ENCODE results near the gene KRT85. TPM values are rescaled to one million over a fixed set of nuclear protein-coding genes. Genes with fewer than 3 reads are reported as not detected.

Gene KRT85
- total and polyA plus RNA-seq, 2 of the 13 experiments (the other 11 are each of a cell fraction or from before 2014, with no cell fraction given), result not detected

DNA sequence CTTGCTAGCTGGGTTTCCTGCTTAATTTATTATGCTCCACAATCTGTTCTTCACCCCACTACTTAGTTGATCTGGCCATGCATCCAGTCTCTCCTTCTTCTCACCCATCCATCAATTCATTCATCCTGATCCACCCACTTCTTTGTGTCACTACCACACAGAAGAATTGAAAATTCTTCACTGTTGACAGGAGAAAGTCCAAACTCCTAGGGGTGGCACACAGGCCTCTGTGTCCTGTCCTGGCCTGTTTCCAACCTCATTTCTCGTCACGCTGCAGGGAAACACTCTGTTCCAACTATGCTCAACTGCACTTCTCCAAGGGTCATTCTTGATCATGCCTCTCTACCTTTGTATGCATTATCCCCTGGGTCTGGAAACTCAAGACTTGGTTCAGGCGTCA is 35.4 kb downstream of the KRT85 start (continued):
- TF ChIP-seq MIER3 (CRISPR knock-in tag; IDR thresholded peaks at IDR 0.05; ENCODE audit: borderline replicate concordance) (no peak), ARNT (IDR thresholded peaks at IDR 0.05) (no peak)
- TF ChIP-seq, protein P1, sequence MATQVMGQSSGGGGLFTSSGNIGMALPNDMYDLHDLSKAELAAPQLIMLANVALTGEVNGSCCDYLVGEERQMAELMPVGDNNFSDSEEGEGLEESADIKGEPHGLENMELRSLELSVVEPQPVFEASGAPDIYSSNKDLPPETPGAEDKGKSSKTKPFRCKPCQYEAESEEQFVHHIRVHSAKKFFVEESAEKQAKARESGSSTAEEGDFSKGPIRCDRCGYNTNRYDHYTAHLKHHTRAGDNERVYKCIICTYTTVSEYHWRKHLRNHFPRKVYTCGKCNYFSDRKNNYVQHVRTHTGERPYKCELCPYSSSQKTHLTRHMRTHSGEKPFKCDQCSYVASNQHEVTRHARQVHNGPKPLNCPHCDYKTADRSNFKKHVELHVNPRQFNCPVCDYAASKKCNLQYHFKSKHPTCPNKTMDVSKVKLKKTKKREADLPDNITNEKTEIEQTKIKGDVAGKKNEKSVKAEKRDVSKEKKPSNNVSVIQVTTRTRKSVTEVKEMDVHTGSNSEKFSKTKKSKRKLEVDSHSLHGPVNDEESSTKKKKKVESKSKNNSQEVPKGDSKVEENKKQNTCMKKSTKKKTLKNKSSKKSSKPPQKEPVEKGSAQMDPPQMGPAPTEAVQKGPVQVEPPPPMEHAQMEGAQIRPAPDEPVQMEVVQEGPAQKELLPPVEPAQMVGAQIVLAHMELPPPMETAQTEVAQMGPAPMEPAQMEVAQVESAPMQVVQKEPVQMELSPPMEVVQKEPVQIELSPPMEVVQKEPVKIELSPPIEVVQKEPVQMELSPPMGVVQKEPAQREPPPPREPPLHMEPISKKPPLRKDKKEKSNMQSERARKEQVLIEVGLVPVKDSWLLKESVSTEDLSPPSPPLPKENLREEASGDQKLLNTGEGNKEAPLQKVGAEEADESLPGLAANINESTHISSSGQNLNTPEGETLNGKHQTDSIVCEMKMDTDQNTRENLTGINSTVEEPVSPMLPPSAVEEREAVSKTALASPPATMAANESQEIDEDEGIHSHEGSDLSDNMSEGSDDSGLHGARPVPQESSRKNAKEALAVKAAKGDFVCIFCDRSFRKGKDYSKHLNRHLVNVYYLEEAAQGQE (IDR thresholded peaks at IDR 0.05; ENCODE audit: borderline replicate concordance in 1 of 2, low read depth in 1 of 2, low read length in 2 of 2), result no peak

GRCh38 chr12:52331039-52331438 is 36.2 kb downstream of the KRT85 start:
- Histone ChIP-seq H3K9ac (ENCODE audit: insufficient read depth, low read depth, low read length) (no peak overlapping the region), H3K36me3 (replicated peaks in 1 of 2; ENCODE audit: control insufficient read depth in 1 of 2, insufficient read depth in 2 of 2, low read length in 2 of 2) (no peaks in the 10 kb centered on the region), H3K27me3 (ENCODE audit: control insufficient read depth in 1 of 2, insufficient read depth in 2 of 2, low read length in 2 of 2) (peaks cover 0 to 3% of the 10 kb centered on the region in 2 experiments; a peak in 1 of 5 replicates), H3K27ac (ENCODE audit: extremely low read length, insufficient read depth, low read length) (no peak overlapping the region), H3K9me3 (ENCODE audit: low read length) (no peaks in the 10 kb centered on the region), H3K4me2 (ENCODE audit: low read depth, low read length) (no peak overlapping the region), H4K20me1 (ENCODE audit: insufficient read depth, low read length) (no peaks in the 10 kb centered on the region), H3K4me3 (replicated peaks in 1 of 3; ENCODE audit: insufficient read depth in 1 of 3, low read depth in 2 of 3, low read length in 3 of 3) (no peak overlapping the region), H2AFZ (ENCODE audit: low read length) (no peak overlapping the region), H3K4me1 (ENCODE audit: insufficient read depth, low read length) (no peaks in the 10 kb centered on the region), H3K79me2 (ENCODE audit: insufficient read depth, low read length) (no peaks in the 10 kb centered on the region)
- WGBS (ENCODE audit: low lambda C conversion rate), result 0% methylated on average over 1 of the region's 1 CpG
- in situ Hi-C loops (cut with HindIII; ENCODE audit: extremely low pct_ligation_motif_present, low pct_unique_long_range_greater_than_20kb), result no loop called here
- ATAC-seq (no peak), DNase-seq (ENCODE audit: low spot score) (no peak), FAIRE-seq (no peak)
- ChIA-PET POLR2A (no interaction called here), CTCF (ENCODE audit: low intra/inter-chr PET ratio, low total read pairs) (no interaction called here)
- intact Hi-C loops (cut with micrococcal nuclease; ENCODE audit: unreplicated experiment), result no loop called here
- no TSS peak for BruUV-seq (replicated peaks)
- TF ChIP-seq ZNF562 (CRISPR knock-in tag; IDR thresholded peaks at IDR 0.05; ENCODE audit: borderline replicate concordance) (no peak), NFE2 (CRISPR knock-in tag; IDR thresholded peaks at IDR 0.05) (no peak), ZNF563 (CRISPR knock-in tag; IDR thresholded peaks at IDR 0.05) (no peak), THYN1 (CRISPR knock-in tag; IDR thresholded peaks at IDR 0.05; ENCODE audit: borderline replicate concordance, low read depth) (no peak), KLF9 (CRISPR knock-in tag; IDR thresholded peaks at IDR 0.05; ENCODE audit: low read depth) (no peak), ZNF235 (CRISPR knock-in tag; IDR thresholded peaks at IDR 0.05; ENCODE audit: borderline replicate concordance) (no peak), HOXA7 (CRISPR knock-in tag; IDR thresholded peaks at IDR 0.05) (no peak), SP1 (IDR thresholded peaks at IDR 0.05) (no peak), SP1 (CRISPR knock-in tag; IDR thresholded peaks at IDR 0.05) (no peak), TAF1 (CRISPR knock-in tag; IDR thresholded peaks at IDR 0.05) (no peak), EEA1 (CRISPR knock-in tag; IDR thresholded peaks at IDR 0.05; ENCODE audit: borderline replicate concordance) (no peak)
- TF ChIP-seq, protein P2, sequence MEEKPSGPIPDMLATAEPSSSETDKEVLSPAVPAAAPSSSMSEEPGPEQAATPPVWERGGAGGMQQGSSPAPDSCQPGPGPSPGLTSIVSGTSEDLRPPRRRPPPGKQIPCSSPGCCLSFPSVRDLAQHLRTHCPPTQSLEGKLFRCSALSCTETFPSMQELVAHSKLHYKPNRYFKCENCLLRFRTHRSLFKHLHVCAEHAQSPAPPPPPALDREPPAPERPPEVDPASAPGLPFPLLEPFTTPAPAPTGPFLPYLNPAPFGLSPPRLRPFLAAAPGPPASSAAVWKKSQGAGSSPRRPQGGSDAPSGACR (CRISPR knock-in tag; IDR thresholded peaks at IDR 0.05), result no peak
- TF ChIP-seq, protein P3, sequence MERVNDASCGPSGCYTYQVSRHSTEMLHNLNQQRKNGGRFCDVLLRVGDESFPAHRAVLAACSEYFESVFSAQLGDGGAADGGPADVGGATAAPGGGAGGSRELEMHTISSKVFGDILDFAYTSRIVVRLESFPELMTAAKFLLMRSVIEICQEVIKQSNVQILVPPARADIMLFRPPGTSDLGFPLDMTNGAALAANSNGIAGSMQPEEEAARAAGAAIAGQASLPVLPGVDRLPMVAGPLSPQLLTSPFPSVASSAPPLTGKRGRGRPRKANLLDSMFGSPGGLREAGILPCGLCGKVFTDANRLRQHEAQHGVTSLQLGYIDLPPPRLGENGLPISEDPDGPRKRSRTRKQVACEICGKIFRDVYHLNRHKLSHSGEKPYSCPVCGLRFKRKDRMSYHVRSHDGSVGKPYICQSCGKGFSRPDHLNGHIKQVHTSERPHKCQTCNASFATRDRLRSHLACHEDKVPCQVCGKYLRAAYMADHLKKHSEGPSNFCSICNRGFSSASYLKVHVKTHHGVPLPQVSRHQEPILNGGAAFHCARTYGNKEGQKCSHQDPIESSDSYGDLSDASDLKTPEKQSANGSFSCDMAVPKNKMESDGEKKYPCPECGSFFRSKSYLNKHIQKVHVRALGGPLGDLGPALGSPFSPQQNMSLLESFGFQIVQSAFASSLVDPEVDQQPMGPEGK (CRISPR knock-in tag; IDR thresholded peaks at IDR 0.05), result no peak
- TF ChIP-seq, protein P4, sequence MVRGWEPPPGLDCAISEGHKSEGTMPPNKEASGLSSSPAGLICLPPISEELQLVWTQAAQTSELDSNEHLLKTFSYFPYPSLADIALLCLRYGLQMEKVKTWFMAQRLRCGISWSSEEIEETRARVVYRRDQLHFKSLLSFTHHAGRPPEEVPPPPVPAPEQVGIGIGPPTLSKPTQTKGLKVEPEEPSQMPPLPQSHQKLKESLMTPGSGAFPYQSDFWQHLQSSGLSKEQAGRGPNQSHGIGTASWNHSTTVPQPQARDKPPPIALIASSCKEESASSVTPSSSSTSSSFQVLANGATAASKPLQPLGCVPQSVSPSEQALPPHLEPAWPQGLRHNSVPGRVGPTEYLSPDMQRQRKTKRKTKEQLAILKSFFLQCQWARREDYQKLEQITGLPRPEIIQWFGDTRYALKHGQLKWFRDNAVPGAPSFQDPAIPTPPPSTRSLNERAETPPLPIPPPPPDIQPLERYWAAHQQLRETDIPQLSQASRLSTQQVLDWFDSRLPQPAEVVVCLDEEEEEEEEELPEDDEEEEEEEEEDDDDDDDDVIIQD (CRISPR knock-in tag; IDR thresholded peaks at IDR 0.05; ENCODE audit: low read depth), result no peak
